KMS-11 (cell line): ENCODE measurements around the gene ZBTB38.
A peak's percentile ranks its signal among the peaks of the same experiment; 100 is the strongest.

Experiments used
- H2AFZ ChIP-seq: fragments of 200-600 bp; sonication (generic); 2 replicates; pipeline ENCODE4 v1.6.1; 2016; ENCODE audit warnings: antibody characterized with exemption, mixed run types, low read depth
- H3K27ac ChIP-seq: fragments of 200-600 bp; sonication (generic); 2 replicates; pipeline ENCODE4 v1.6.1; 2016; ENCODE audit warnings: mild to moderate bottlenecking, mixed run types
- H3K27me3 ChIP-seq: fragments of 200-600 bp; sonication (generic); 2 replicates; pipeline ENCODE4 v1.6.1; 2017; ENCODE audit warnings: mild to moderate bottlenecking, low read depth, mixed run types, moderate library complexity; ENCODE audit not compliant: insufficient read depth
- H3K36me3 ChIP-seq: fragments of 200-600 bp; sonication (generic); 2 replicates; pipeline ENCODE4 v1.6.1; 2017; ENCODE audit warnings: mild to moderate bottlenecking, mixed run types; ENCODE audit not compliant: insufficient read depth
- H3K4me1 ChIP-seq: fragments of 200-600 bp; sonication (generic); 2 replicates; pipeline ENCODE4 v1.6.1; 2016; ENCODE audit warnings: mild to moderate bottlenecking, low read depth, mixed run types; ENCODE audit not compliant: poor library complexity, severe bottlenecking
- H3K4me2 ChIP-seq: fragments of 200-600 bp; sonication (generic); 2 replicates; pipeline ENCODE4 v1.7.0; 2016; ENCODE audit warnings: mild to moderate bottlenecking, mixed run types
- H3K4me3 ChIP-seq: fragments of 200-600 bp; sonication (generic); IDR thresholded peaks from 2 replicates; pipeline ENCODE4 v1.6.1; 2017; ENCODE audit warnings: low read depth, low read length, mixed read lengths; ENCODE audit not compliant: insufficient read depth
- H3K79me2 ChIP-seq: fragments of 200-600 bp; sonication (generic); 2 replicates; pipeline ENCODE4 v1.6.1; 2016; ENCODE audit warnings: low read depth, mixed run types; ENCODE audit not compliant: insufficient read depth
- H3K9ac ChIP-seq: fragments of 200-600 bp; sonication (generic); 2 replicates; pipeline ENCODE4 v1.6.1; 2016; ENCODE audit warnings: mild to moderate bottlenecking, mixed run types
- H4K20me1 ChIP-seq: fragments of 200-600 bp; sonication (generic); 2 replicates; pipeline ENCODE4 v1.6.1; 2016; ENCODE audit warnings: mild to moderate bottlenecking, mixed run types; ENCODE audit not compliant: insufficient read depth
- CTCF ChIP-seq: fragments of 200-600 bp; sonication (generic); conservative IDR thresholded peaks from 2 replicates; pipeline ENCODE4 v1.6.1; 2017; ENCODE audit warnings: low read depth, mild to moderate bottlenecking, antibody characterized with exemption, low read length, moderate library complexity, mixed read lengths

Gene ZBTB38

GRCh38 chr3:141395005-141395589, 26.8 kb downstream of the ZBTB38 start:
- Histone ChIP-seq H3K9ac (no peak overlapping the region), H3K27me3 (no peaks in the 10 kb centered on the region), H3K79me2 (peaks cover 100% of the 10 kb centered on the region), H3K4me3 (no peak overlapping the region), H2AFZ (no peak overlapping the region), H3K36me3 (peaks cover 65% of the 10 kb centered on the region), H3K27ac (peak overlapping the region; percentile 23; the same call in 1 of the 2 replicates), H4K20me1 (0 out of 2 replicates have a peak, but pooled peaks cover 3% of the 10 kb centered on the region), H3K4me2 (peak overlapping the region; percentile 38; the same call in 1 of the 2 replicates), H3K4me1 (peaks cover 100% of the 10 kb centered on the region)
- no peak for TF ChIP-seq CTCF

- Histone ChIP-seq H3K27me3 (no peaks in the 10 kb centered on the region), H3K27ac (peak overlapping the region; percentile 33), H3K4me1 (peaks cover 88% of the 10 kb centered on the region), H3K79me2 (peaks cover 95% of the 10 kb centered on the region), H3K4me3 (no peak overlapping the region), H3K4me2 (peak overlapping the region; percentile 36), H2AFZ (no peak overlapping the region), H4K20me1 (0 out of 2 replicates have a peak, but pooled peaks cover 3% of the 10 kb centered on the region), H3K9ac (no peak overlapping the region; the same call in 1 of the 2 replicates), H3K36me3 (peaks cover 65% of the 10 kb centered on the region)
- TF ChIP-seq CTCF = no peak
These were observed 29.7 kb downstream of the ZBTB38 start for GRCh38 chr3:141397996-141398395.

- Histone ChIP-seq H3K27me3 (no peaks in the 10 kb centered on the region), H3K27ac (peak overlapping the region; percentile 33; the same call in 1 of the 2 replicates), H3K79me2 (peaks cover 95% of the 10 kb centered on the region), H3K4me1 (peaks cover 85% of the 10 kb centered on the region), H3K9ac (no peak overlapping the region), H2AFZ (no peak overlapping the region), H3K36me3 (peaks cover 68% of the 10 kb centered on the region), H4K20me1 (0 out of 2 replicates have a peak, but pooled peaks cover 3% of the 10 kb centered on the region), H3K4me2 (peak overlapping the region; percentile 22; the same call in 1 of the 2 replicates), H3K4me3 (no peak overlapping the region)
- TF ChIP-seq CTCF = no peak
These were observed 30.9 kb downstream of the ZBTB38 start for GRCh38 chr3:141399200-141399599.

- Histone ChIP-seq H4K20me1 (0 out of 2 replicates have a peak, but pooled peaks cover 3% of the 10 kb centered on the region), H3K27ac (peak overlapping the region; percentile 33; the same call in 1 of the 2 replicates), H3K27me3 (no peaks in the 10 kb centered on the region), H3K36me3 (peaks cover 68% of the 10 kb centered on the region), H3K9ac (no peak overlapping the region), H3K79me2 (peaks cover 95% of the 10 kb centered on the region), H2AFZ (no peak overlapping the region), H3K4me3 (no peak overlapping the region), H3K4me1 (peaks cover 85% of the 10 kb centered on the region), H3K4me2 (no peak overlapping the region; the same call in 1 of the 2 replicates)
- TF ChIP-seq CTCF = no peak
These were observed 32.0 kb downstream of the ZBTB38 start for GRCh38 chr3:141400073-141400971.
